Gastroesophageal sphincter (tissue), 3 donors: Measurements from ENCODE around the gene SLC7A10.

Source experiments
- CTCF ChIP-seq, 4 experiments: fragments of 200-600 bp in 2 of 4; fragments of 450-650 bp in 2 of 4; sonication (generic) in 1 of 4; IDR thresholded peaks; one replicate each; pipeline ENCODE4 v1.5.1; 2017 to 2019; ENCODE audit warnings: antibody characterized with exemption in 4 of 4, mild to moderate bottlenecking in 2 of 4, moderate library complexity in 2 of 4
- EP300 ChIP-seq: sonication (generic); formaldehyde crosslinking; IDR thresholded peaks from one replicate; pipeline ENCODE4 v1.6.1; 2017; ENCODE audit warnings: antibody characterized with exemption, mild to moderate bottlenecking

GRCh38 chr19:33167438-33167837 lies 58.2 kb downstream of the SLC7A10 start:
- TF ChIP-seq EP300 (no peak), CTCF (IDR thresholded peaks at IDR 0.05) (no peak)
